H9 (cell line): ENCODE data around the gene IL12RB1. TPM values are rescaled to one million over a fixed set of nuclear protein-coding genes. Genes with fewer than 3 reads are reported as not detected.

Experiments used
- DNase-seq: peaks from one replicate; pipeline ENCODE4 v3.0.0-alpha.2; 2017
- H2AFZ ChIP-seq: one replicate; pipeline ENCODE4 v1.6.1; 2013; ENCODE audit warnings: mild to moderate bottlenecking, low read length, control low read depth, moderate library complexity
- H2AK5ac ChIP-seq: 2 replicates; pipeline ENCODE4 v1.6.1; 2013; ENCODE audit warnings: low read length, control low read depth, mixed read lengths; ENCODE audit not compliant: insufficient read length
- H2BK120ac ChIP-seq: one replicate; pipeline ENCODE4 v1.6.1; 2013; ENCODE audit warnings: low read depth, mild to moderate bottlenecking, low read length, control low read depth, inconsistent platforms; ENCODE audit not compliant: poor library complexity, severe bottlenecking
- H2BK12ac ChIP-seq: 2 replicates; pipeline ENCODE4 v1.6.1; 2013; ENCODE audit warnings: low read length, control low read depth, mixed read lengths, low read depth; ENCODE audit not compliant: insufficient read length
- H2BK15ac ChIP-seq: 2 replicates; pipeline ENCODE4 v1.6.1; 2013; ENCODE audit warnings: low read depth, low read length, control low read depth
- H2BK20ac ChIP-seq: one replicate; pipeline ENCODE4 v1.6.1; 2013; ENCODE audit warnings: low read depth, mild to moderate bottlenecking, low read length, control low read depth, inconsistent platforms; ENCODE audit not compliant: poor library complexity, severe bottlenecking
- H2BK5ac ChIP-seq: 2 replicates; pipeline ENCODE4 v1.6.1; 2013; ENCODE audit warnings: low read length, control low read depth, mixed read lengths; ENCODE audit not compliant: insufficient read length
- H3K14ac ChIP-seq: 2 replicates; pipeline ENCODE4 v1.6.1; 2013; ENCODE audit warnings: low read length, control low read depth; ENCODE audit not compliant: insufficient read depth
- H3K18ac ChIP-seq: 2 replicates; pipeline ENCODE4 v1.6.1; 2013; ENCODE audit warnings: low read depth, mild to moderate bottlenecking, mixed read lengths, low read length, control low read depth; ENCODE audit not compliant: insufficient read length
- H3K23ac ChIP-seq: 2 replicates; pipeline ENCODE4 v1.6.1; 2013; ENCODE audit warnings: low read length, control low read depth, mixed read lengths, low read depth; ENCODE audit not compliant: insufficient read length
- H3K23me2 ChIP-seq: 2 replicates; pipeline ENCODE4 v1.6.1; 2013; ENCODE audit warnings: low read depth, mild to moderate bottlenecking, mixed read lengths, low read length, control low read depth; ENCODE audit not compliant: insufficient read length, poor library complexity, severe bottlenecking
- H3K27ac ChIP-seq: 2 replicates; pipeline ENCODE4 v1.5.1; 2013; ENCODE audit warnings: low read length, control low read depth, mixed read lengths, low read depth; ENCODE audit not compliant: insufficient read length
- H3K27me3 ChIP-seq: 2 replicates; pipeline ENCODE4 v1.6.1; 2013; ENCODE audit warnings: low read length, control low read depth, inconsistent platforms; ENCODE audit not compliant: insufficient read depth
- H3K4ac ChIP-seq: 2 replicates; pipeline ENCODE4 v1.6.1; 2013; ENCODE audit warnings: low read depth, mild to moderate bottlenecking, control low read depth, inconsistent platforms, low read length, moderate library complexity
- H3K4me1 ChIP-seq: 2 replicates; pipeline ENCODE4 v1.6.1; 2013; ENCODE audit warnings: low read length, control low read depth, inconsistent platforms; ENCODE audit not compliant: insufficient read depth
- H3K4me2 ChIP-seq: 2 replicates; pipeline ENCODE4 v1.6.1; 2013; ENCODE audit warnings: low read length, control low read depth, mixed read lengths; ENCODE audit not compliant: insufficient read length, insufficient read depth
- H3K56ac ChIP-seq: 2 replicates; pipeline ENCODE4 v1.6.1; 2013; ENCODE audit warnings: low read depth, mild to moderate bottlenecking, mixed read lengths, low read length, control low read depth; ENCODE audit not compliant: insufficient read length
- H3K79me1 ChIP-seq: 2 replicates; pipeline ENCODE4 v1.6.1; 2013; ENCODE audit warnings: low read depth, mild to moderate bottlenecking, moderate library complexity, low read length, control low read depth, inconsistent platforms; ENCODE audit not compliant: insufficient read depth, poor library complexity, severe bottlenecking
- H3K79me2 ChIP-seq: 2 replicates; pipeline ENCODE4 v1.6.1; 2013; ENCODE audit warnings: low read length, control low read depth, inconsistent platforms; ENCODE audit not compliant: insufficient read depth
- H3K9ac ChIP-seq: 2 replicates; pipeline ENCODE4 v1.6.1; 2013; ENCODE audit warnings: low read length, control low read depth, mixed read lengths; ENCODE audit not compliant: insufficient read length; ENCODE audit errors: extremely low read depth
- H3K9me3 ChIP-seq: one replicate; pipeline ENCODE4 v1.6.1; 2013; ENCODE audit warnings: low read depth, low read length, inconsistent platforms; ENCODE audit not compliant: control insufficient read depth
- H3T11ph ChIP-seq: one replicate; pipeline ENCODE4 v1.6.1; 2013; ENCODE audit warnings: mild to moderate bottlenecking, low read length, control low read depth, inconsistent platforms
- H4K20me1 ChIP-seq: one replicate; pipeline ENCODE4 v1.6.1; 2013; ENCODE audit not compliant: control insufficient read depth, insufficient read length, insufficient read depth
- H4K5ac ChIP-seq: 2 replicates; pipeline ENCODE4 v1.6.1; 2013; ENCODE audit warnings: low read depth, mild to moderate bottlenecking, mixed read lengths, low read length, control low read depth; ENCODE audit not compliant: insufficient read length
- H4K8ac ChIP-seq: replicated peaks from 2 replicates; pipeline ENCODE4 v1.6.1; 2013; ENCODE audit warnings: low read length, control low read depth, mixed read lengths, low read depth; ENCODE audit not compliant: insufficient read length
- H4K91ac ChIP-seq: 2 replicates; pipeline ENCODE4 v1.6.1; 2013; ENCODE audit warnings: low read depth, mild to moderate bottlenecking, moderate library complexity, mixed read lengths, low read length, control low read depth; ENCODE audit not compliant: insufficient read length
- H3K27ac Mint-ChIP-seq, 3 experiments: 2 replicates in 2 of 3; 3 replicates in 1 of 3; pipeline ENCODE4 v1.8.0; 2020 to 2021; ENCODE audit warnings: mixed read lengths in 3 of 3, mild to moderate bottlenecking in 1 of 3, moderate library complexity in 1 of 3
- H3K27me3 Mint-ChIP-seq: 2 replicates; pipeline ENCODE4 v1.8.0; 2021; ENCODE audit warnings: low read depth, mild to moderate bottlenecking, moderate library complexity, mixed read lengths
- H3K36me3 Mint-ChIP-seq, 3 experiments: 2 replicates in 2 of 3; 3 replicates in 1 of 3; pipeline ENCODE4 v1.8.0; 2020 to 2021; ENCODE audit warnings: low read depth in 3 of 3, mixed read lengths in 3 of 3; ENCODE audit not compliant: insufficient read depth in 1 of 3
- H3K4me1 Mint-ChIP-seq, 2 experiments: 2 replicates each; pipeline ENCODE4 v1.8.0; 2020; ENCODE audit warnings: mixed read lengths in 2 of 2
- H3K4me3 Mint-ChIP-seq, 2 experiments: 2 replicates in 1 of 2; 3 replicates in 1 of 2; pipeline ENCODE4 v1.8.0; 2020 to 2021; ENCODE audit warnings: mild to moderate bottlenecking in 2 of 2, mixed read lengths in 2 of 2, moderate library complexity in 1 of 2
- H3K9me3 Mint-ChIP-seq, 2 experiments: 2 replicates in 1 of 2; 3 replicates in 1 of 2; pipeline ENCODE4 v1.8.0; 2020; ENCODE audit warnings: mild to moderate bottlenecking in 2 of 2, mixed read lengths in 2 of 2, moderate library complexity in 1 of 2
- CTCF ChIP-seq: fragments of 200-600 bp; sonication (generic); conservative IDR thresholded peaks from 3 replicates; pipeline ENCODE4 v1.8.0; 2021; ENCODE audit warnings: antibody characterized with exemption, mild to moderate bottlenecking
- WGBS: extraction: QIAGEN DNeasy Blood & Tissue Kit; methylation state at CpG from one replicate; pipeline ENCODE4 v1.1.7; 2013; ENCODE audit warnings: missing lambda C conversion rate, low lambda C conversion rate, mixed read lengths; ENCODE audit not compliant: insufficient read length; ENCODE audit errors: extremely low coverage; 5-methylcytosine and 5-hydroxymethylcytosine counted together
- total RNA-seq: library from RNA; stranded (reverse); gene quantifications from 2 replicates; pipeline ENCODE4 v1.2.1, GENCODE V29; 2021

Gene IL12RB1
- total RNA-seq, 1 experiment from 2014 or later = not detected

DNA sequence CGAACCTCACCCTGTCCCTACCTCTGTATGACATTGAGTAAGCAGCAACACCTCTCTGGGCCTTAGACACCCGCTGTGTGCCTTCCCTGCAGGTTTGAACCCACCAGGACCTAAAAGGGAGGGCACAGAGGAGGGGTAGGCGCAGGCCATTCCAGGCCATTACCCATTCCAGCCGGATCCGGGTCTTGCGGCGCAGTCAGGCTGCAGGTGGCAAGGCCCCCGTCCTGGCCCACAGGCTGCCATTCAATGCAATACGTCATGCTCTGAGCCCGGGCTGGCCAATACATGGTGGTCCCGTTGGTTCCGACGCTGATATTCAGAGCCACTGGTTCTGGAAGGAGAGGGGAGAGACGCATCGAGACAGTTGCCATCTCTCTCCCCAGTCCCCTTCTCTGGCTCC lies 17.4 kb downstream of the IL12RB1 start:
- Histone ChIP-seq H2BK15ac (no peak overlapping the region), H3K9ac (no peak overlapping the region), H2BK120ac (no peak overlapping the region), H4K5ac (no peak overlapping the region), H2AK5ac (no peak overlapping the region), H4K91ac (no peak overlapping the region), H3K27ac (no peak overlapping the region), H3K56ac (no peak overlapping the region), H4K20me1 (no peaks in the 10 kb centered on the region), H2BK20ac (no peak overlapping the region), H3K27me3 (no peaks in the 10 kb centered on the region), H2BK5ac (no peak overlapping the region), H3K18ac (no peak overlapping the region), H3K14ac (no peak overlapping the region), H3K4ac (no peak overlapping the region), H3K79me1 (no peaks in the 10 kb centered on the region), H2AFZ (no peak overlapping the region), H3K4me1 (no peaks in the 10 kb centered on the region), H3K79me2 (no peaks in the 10 kb centered on the region), H3K4me2 (no peak overlapping the region), H3K9me3 (no peaks in the 10 kb centered on the region), H3K23me2 (no peaks in the 10 kb centered on the region), H2BK12ac (no peak overlapping the region), H3T11ph (no peak overlapping the region), H3K23ac (no peak overlapping the region), H4K8ac (no peak overlapping the region)
- TF ChIP-seq CTCF = no peak
- WGBS = no CpG with 5 or more reads among the region's 15 CpGs
- H3K27me3 Mint-ChIP-seq = peaks cover 7% of the 10 kb centered on the region
- no peaks in the 10 kb centered on the region for H3K36me3 Mint-ChIP-seq
- DNase-seq = no peak
- H3K27ac Mint-ChIP-seq = no peak overlapping the region
- H3K4me3 Mint-ChIP-seq = no peak overlapping the region
- H3K4me1 Mint-ChIP-seq = peaks cover 0 to 11% of the 10 kb centered on the region in 2 experiments; a peak in 2 of 4 replicates
- no peaks in the 10 kb centered on the region; a peak in 1 of 5 replicates for H3K9me3 Mint-ChIP-seq
